Pancreas (tissue), 10 donors: ENCODE data around the gene BRI3. TPM values are rescaled to one million over a fixed set of nuclear protein-coding genes. Genes with fewer than 3 reads are reported as not detected.

Experiments
- ATAC-seq, 4 donors: fragments of 200-7000 bp; cut with Tn5 transposase; one replicate each; pipeline versions ENCODE4 v1.8.0 to v1.9.1; 2020; ENCODE audit warnings: mild to moderate bottlenecking in 4 of 4, moderate library complexity in 4 of 4
- DNase-seq, 6 donors: peaks; one replicate each; pipeline ENCODE4 v3.0.0-alpha.2; 2020
- FAIRE-seq: peaks from 2 replicates; lab custom pipeline; 2012; peaks lifted over from hg19 to GRCh38; lab: Jason Lieb, UNC
- H3K27ac ChIP-seq, 4 donors: fragments of 200-600 bp; sonication (generic); 1 replicate in 3 of 4; 2 replicates in 1 of 4; pipeline versions ENCODE4 v1.5.0 to v1.8.0; 2020
- H3K27me3 ChIP-seq, 4 donors: fragments of 200-600 bp; one replicate each; pipeline ENCODE4 v1.8.0; 2021
- H3K36me3 ChIP-seq, 3 donors: fragments of 200-600 bp; sonication (generic) in 1 of 3; one replicate each; pipeline versions ENCODE4 v1.5.0 to v1.8.0; 2020 to 2021
- H3K4me1 ChIP-seq, 3 donors: fragments of 200-600 bp; one replicate each; pipeline ENCODE4 v1.8.0; 2021
- H3K4me3 ChIP-seq, 4 donors: fragments of 200-600 bp; sonication (generic) in 2 of 4; one replicate each; pipeline versions ENCODE4 v1.5.0 to v1.8.0; 2020 to 2021
- H3K9me3 ChIP-seq, 4 donors: fragments of 200-600 bp; one replicate each; pipeline ENCODE4 v1.8.0; 2021
- CTCF ChIP-seq, 4 donors: fragments of 200-600 bp; sonication (generic) in 3 of 4; IDR thresholded peaks; one replicate each; pipeline versions ENCODE4 v1.5.0 to v1.8.0; 2021; ENCODE audit warnings: antibody characterized with exemption in 4 of 4
- WGBS, 2 donors: extraction: QIAGEN DNeasy Blood & Tissue Kit; methylation state at CpG; one replicate each; pipeline ENCODE4 v1.1.7; 2013; 5-methylcytosine and 5-hydroxymethylcytosine counted together
- intact Hi-C, 3 donors: fragments of 100-400 bp; cut with DNase I; formaldehyde crosslinking; loops; one replicate each; pipeline versions ENCODE4 v1.11.1 to v1.14.2; 2022
- polyA plus RNA-seq, 2 donors: library from polyadenylated mRNA; stranded (reverse); fragments of 200-250 nt; gene quantifications; one replicate each; pipeline ENCODE4 v1.2.3, GENCODE V29; 2013
- total RNA-seq, 6 donors: library from RNA; stranded (reverse); fragmentation: NEBNext Ultra II Directional in 4 of 6; extraction: Animal tissue kit (Norgen Biotek cat#: 25700) in 4 of 6; gene quantifications; one replicate each; pipeline versions ENCODE4 v1.2.1 to v1.2.4, GENCODE V29; 2021 to 2023
- donor health status: healthy with polysubstance abuse.
- donor health status: DM: no; HTN: no; CAD: no; lungs with moderate emphysema.
- donor health status: DM: no; HTN: no; CAD: no.
- donor health status: control.
- donor health status: control.
- donor health status: Bipolar disorder and iron deficiency.
- donor health status: DM: yes; HTN: yes; CAD: no.
- donor health status: DM: no; HTN: no; CAD: no.
- donor health status: DM: no; HTN: no; CAD: no.
- donor health status: DM: yes; HTN: yes; CAD: no.

BRI3 gene
- total and polyA plus RNA-seq, 8 donors = 88.0 to 122 (median 113) TPM

- H3K36me3 ChIP-seq = peaks cover 0 to 16% (median 0%) of the 10 kb centered on the region in 3 donors
- no peak overlapping the region for H3K4me3 ChIP-seq
- DNase-seq (no peak), FAIRE-seq (no peak), ATAC-seq (no peak)
- no peak overlapping the region for H3K27ac ChIP-seq
- TF ChIP-seq CTCF (IDR thresholded peaks at IDR 0.05) = no peak
- no peaks in the 10 kb centered on the region for H3K27me3 ChIP-seq
- no peaks in the 10 kb centered on the region for H3K4me1 ChIP-seq
- intact Hi-C loops = no loop called here
- H3K9me3 ChIP-seq = no peaks in the 10 kb centered on the region
- WGBS, 2 donors = 96% methylated on average over 14 of the region's 14 CpGs
These were observed 36.0 kb downstream of the BRI3 start for GRCh38 chr7:98317366-98318040.

GRCh38 chr7:98319176-98319575, 37.7 kb downstream of the BRI3 start:
- intact Hi-C loops = no loop called here

GRCh38 chr7:98321301-98321700, 39.8 kb downstream of the BRI3 start:
- peak in 3 of 4 donors; percentile 26 to 40 (median 37) for ATAC-seq
- H3K36me3 ChIP-seq = no peaks in the 10 kb centered on the region

More at GRCh38 chr7:98319176-98319575, 37.7 kb downstream of the BRI3 start:
- H3K27ac ChIP-seq = no peak overlapping the region
- 91 to 93% methylated on average over 9 of the region's 9 CpGs for WGBS, 2 donors
- no peaks in the 10 kb centered on the region for H3K27me3 ChIP-seq
- H3K9me3 ChIP-seq = no peaks in the 10 kb centered on the region
- DNase-seq (no peak), FAIRE-seq (no peak), ATAC-seq (no peak)
- no peak overlapping the region for H3K4me3 ChIP-seq
- TF ChIP-seq CTCF (IDR thresholded peaks at IDR 0.05) = no peak
- no peaks in the 10 kb centered on the region for H3K4me1 ChIP-seq
- peaks cover 0 to 16% (median 0%) of the 10 kb centered on the region in 3 donors for H3K36me3 ChIP-seq

GRCh38 chr7:98322331-98323270, 41.1 kb downstream of the BRI3 start:
- intact Hi-C loops = no loop called here
- DNase-seq (no peak), ATAC-seq (no peak), FAIRE-seq (no peak)
- H3K27ac ChIP-seq = no peak overlapping the region
- no peaks in the 10 kb centered on the region for H3K27me3 ChIP-seq
- H3K4me1 ChIP-seq = no peaks in the 10 kb centered on the region
- H3K4me3 ChIP-seq = no peak overlapping the region
- 86 to 89% methylated on average over 24 of the region's 24 CpGs for WGBS, 2 donors
- no peak for TF ChIP-seq CTCF (IDR thresholded peaks at IDR 0.05)
- no peaks in the 10 kb centered on the region for H3K9me3 ChIP-seq
- H3K36me3 ChIP-seq = no peaks in the 10 kb centered on the region

More at GRCh38 chr7:98321301-98321700, 39.8 kb downstream of the BRI3 start:
- Histone ChIP-seq H3K27me3 (no peaks in the 10 kb centered on the region), H3K9me3 (no peaks in the 10 kb centered on the region), H3K4me3 (no peak overlapping the region), H3K4me1 (no peaks in the 10 kb centered on the region), H3K27ac (no peak overlapping the region)
- no peak for FAIRE-seq
- WGBS, 2 donors = 30 to 36% methylated on average over 10 of the region's 10 CpGs
- no peak for TF ChIP-seq CTCF (IDR thresholded peaks at IDR 0.05)
- intact Hi-C loops = no loop called here
- no peak for DNase-seq
